HG03175 (cell line): ENCODE measurements around the gene TAS2R3.
A peak's percentile ranks its signal among the peaks of the same experiment; 100 is the strongest.

ENCODE experiments used
- ATAC-seq: cut with Tn5 transposase; IDR thresholded peaks from one replicate; pipeline ENCODE4 v1.9.1; 2021; ENCODE audit warnings: mild to moderate bottlenecking, moderate library complexity; ENCODE audit not compliant: unreplicated experiment

Gene TAS2R3

GRCh38 chr7:141785706-141786552, 22.0 kb downstream of the TAS2R3 start:
- ATAC-seq, result peak; percentile 78

GRCh38 chr7:141788296-141788695, 24.4 kb downstream of the TAS2R3 start:
- ATAC-seq, result no peak

- no peak for ATAC-seq
Observed at GRCh38 chr7:141789917-141790316, 26.0 kb downstream of the TAS2R3 start, which contains the start of gene TAS2R5. TSS of gene TAS2R5 (plus strand) at chr7:141790217. CDS start at chr7:141790362, 145 bp downstream.

- ATAC-seq, result no peak
Observed at GRCh38 chr7:141792526-141792925, 28.6 kb downstream of the TAS2R3 start.
